ENCODE measurements around the gene FBN1.

DNA sequence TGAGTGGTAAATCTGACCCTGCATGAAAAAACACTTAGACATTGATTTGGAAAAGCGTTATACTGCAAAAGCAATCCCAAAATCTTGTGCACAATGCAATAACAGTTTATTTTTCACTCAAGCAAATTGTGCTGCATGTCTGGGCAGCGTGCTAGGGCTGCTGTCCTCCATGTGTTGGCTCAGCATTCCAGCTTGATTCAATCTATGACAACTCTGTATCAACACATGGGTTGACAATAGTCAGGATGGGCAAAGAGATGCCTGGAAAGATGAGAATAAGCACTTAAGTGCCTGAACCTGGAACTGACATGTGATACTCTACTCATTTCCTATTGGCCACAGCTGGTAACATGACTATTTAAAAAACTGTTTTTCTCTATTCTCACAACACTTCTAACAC lies 262.5 kb downstream of the FBN1 start:
- no peak for TF ChIP-seq EP300 (IDR thresholded peaks at IDR 0.05; ENCODE audit: borderline replicate concordance)
- no peak for TF ChIP-seq CEBPB (IDR thresholded peaks at IDR 0.05)
- no peak for TF ChIP-seq YY1 (IDR thresholded peaks at IDR 0.05; ENCODE audit: low read depth)
- TF ChIP-seq, protein P1, sequence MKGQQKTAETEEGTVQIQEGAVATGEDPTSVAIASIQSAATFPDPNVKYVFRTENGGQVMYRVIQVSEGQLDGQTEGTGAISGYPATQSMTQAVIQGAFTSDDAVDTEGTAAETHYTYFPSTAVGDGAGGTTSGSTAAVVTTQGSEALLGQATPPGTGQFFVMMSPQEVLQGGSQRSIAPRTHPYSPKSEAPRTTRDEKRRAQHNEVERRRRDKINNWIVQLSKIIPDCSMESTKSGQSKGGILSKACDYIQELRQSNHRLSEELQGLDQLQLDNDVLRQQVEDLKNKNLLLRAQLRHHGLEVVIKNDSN (IDR thresholded peaks at IDR 0.05): no peak
